Measurements from ENCODE around the gene NUCKS1.

NUCKS1 gene

GRCh38 chr1:205693421-205693991 is 56.5 kb downstream of the NUCKS1 start:
- peak; percentile 76 for DNase-seq

GRCh38 chr1:205692423-205692822 is 57.6 kb downstream of the NUCKS1 start:
- DNase-seq = no peak

- DNase-seq = no peak
These were observed 59.7 kb downstream of the NUCKS1 start for GRCh38 chr1:205690122-205690756.

DNA sequence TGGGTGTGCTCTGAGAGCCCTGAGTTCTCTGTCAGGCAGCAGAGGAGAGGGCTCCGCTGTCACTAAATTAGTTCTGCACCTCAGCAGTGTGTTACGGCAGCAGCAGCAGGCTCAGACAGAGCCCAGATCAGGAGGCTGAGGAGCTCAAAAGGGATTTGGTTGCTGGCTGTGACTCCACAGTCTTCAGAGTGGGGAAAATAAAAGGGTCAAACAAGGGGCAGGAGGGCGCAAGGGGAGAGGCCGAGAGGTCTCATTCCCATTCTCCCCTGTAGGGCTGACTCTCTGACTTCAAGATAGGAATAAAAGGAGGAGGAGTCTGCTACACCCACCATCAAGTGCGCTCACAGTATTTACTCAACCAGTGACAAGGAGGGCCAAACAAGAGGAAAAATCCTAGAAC is 60.5 kb downstream of the NUCKS1 start:
- no peak for DNase-seq

GRCh38 chr1:205688171-205689080 is 61.6 kb downstream of the NUCKS1 start:
- no peak for DNase-seq

GRCh38 chr1:205687242-205687641 is 62.7 kb downstream of the NUCKS1 start:
- no peak for DNase-seq

DNA sequence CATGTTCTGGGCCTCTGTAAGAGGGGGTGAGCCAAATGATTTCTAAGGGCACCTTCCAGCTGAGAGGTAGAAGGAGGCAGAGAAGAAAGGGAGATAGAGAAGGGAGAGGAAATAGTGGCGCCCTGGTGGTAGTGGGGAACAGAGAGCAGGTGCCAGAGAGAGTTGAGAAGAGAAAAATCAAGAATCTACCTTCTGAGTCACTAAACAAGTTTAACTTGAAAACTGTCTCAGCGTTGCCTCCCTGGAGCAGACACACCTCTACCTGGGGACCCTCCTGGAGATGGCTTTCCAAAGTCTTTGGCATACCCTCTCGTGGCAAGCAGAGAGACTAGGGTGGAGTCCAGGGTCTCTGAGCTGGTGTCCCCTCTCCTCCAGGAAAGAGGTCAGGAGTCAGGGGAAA is 68.6 kb downstream of the NUCKS1 start:
- no peak for DNase-seq

GRCh38 chr1:205680073-205680851 is 69.7 kb downstream of the NUCKS1 start, which contains the start of gene SLC45A3:
SLC45A3 (minus strand) TSS chr1:205680509; CDS start chr1:205664656, 15,853 bp downstream.
- peak; percentile 90 for DNase-seq

DNA sequence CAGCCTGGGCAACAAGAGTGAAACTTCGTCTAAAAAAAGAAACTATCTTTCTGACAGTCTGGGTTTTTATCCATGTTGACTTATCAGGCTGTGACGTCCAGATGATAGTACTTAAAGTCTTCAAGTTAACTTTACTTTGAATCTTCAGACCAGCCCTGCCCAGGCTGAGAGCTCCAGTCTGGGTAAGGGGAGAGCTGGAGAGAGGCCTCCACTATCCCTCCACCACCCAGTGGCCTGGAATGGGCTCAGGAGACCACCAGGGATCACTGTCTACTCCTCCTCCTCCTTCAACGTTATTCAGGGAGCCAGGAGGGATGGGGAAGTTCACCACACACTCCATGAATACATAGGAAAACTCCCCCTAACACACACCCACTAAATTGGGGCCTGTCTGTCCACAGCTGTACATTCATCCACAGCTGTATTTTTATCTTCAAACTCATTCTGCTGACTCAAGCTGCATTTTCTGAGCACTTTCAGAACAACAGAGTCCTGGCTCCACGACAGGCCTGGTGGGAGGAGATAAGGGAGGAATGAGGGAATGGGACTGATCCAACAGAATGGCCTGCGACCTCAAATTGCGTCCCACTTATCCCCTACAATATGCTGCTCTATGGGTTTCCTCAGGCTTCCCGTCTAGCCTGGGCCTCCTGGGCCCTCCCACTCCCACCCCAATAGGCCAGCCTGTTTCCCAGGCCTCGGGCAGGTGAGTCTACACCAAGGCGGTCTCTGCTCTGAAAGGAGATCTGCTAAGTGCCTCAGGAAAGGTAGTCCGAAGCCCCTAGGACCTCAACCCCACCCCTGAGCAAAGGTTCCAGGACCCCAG is 71.5 kb downstream of the NUCKS1 start:
- DNase-seq = no peak

DNA sequence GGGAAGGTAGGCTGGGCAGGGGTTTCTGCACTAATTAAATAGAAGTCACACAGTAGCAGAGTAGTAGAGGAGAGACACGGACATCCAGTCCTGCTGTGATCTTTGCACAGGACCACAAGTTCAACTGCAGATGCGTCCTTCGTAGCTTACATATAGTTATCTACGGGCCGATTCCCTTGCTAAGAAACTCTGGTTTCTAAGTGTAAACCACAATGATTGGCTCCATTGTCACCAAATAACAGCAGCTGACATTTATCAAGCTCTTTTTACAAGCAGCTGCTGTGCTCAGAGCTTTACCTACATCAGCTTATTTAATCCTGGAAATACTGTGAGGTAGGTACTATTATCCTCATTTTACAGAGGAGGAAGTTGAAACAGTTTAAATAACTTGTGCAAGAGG is 72.8 kb downstream of the NUCKS1 start:
- DNase-seq = no peak

DNA sequence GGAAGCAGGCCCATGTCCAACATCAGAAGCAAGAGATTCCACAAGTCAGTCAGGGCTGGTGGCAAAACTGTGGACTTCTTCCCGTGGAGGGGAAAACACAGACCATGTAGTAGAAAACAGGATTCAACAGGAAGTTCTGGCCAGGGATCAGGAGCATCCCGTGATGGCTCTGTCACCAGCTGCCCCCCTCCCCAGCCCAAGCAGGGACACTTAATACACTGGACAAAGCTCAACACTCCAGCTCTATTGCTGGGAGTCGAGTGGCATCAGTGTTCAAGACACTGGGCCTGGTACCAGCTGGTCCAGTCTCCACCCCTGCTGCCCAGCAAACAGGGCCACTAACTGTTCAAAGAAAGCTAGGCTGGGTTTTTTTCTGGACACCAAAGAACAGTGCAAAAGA is 73.4 kb downstream of the NUCKS1 start:
- DNase-seq = no peak

DNA sequence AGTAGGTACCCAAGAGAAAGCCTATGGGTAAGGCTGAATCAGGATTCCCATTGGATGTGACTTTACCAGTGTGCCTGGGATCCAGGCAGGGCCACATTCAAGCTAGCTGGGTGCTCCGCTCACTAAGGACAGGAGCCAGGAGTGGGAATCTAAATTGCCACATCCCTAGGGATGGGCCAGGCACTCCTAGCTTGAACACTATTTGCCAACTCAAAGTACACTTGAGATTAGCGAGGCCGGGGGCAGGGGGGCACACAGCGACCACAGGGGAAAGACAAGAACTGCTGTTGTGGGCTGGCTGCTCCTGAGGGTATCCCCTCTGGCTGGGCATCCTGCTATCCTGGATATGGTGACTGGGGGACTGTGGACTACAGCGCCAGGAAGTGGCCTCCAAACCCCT is 74.0 kb downstream of the NUCKS1 start:
- no peak for DNase-seq

- no peak for DNase-seq
These were observed 74.7 kb downstream of the NUCKS1 start for GRCh38 chr1:205675247-205675646.

GRCh38 chr1:205672970-205673369 is 77.0 kb downstream of the NUCKS1 start:
- no peak for DNase-seq

DNA sequence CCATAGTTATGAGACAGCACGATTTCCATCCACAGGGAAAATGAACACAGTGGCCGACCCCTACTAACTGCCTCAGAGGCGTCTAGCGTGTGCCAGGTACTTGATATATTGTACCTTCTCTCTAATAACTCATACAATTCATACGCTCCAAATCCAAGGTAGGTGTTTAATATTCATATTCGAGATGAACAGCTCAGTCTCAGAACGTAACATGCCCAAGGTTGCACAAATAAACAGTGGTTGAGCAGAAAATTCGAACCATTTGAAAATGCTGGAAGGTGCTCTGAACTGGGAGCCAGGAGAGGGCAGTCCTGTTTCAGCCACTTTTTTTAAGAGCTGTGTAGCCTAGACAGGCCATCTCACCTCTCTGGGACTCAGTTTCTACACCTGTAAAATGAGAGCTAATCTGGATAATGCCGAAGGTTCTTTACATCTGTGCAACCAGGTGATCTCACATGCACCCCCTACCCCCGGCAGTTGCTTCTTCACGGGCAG is 77.5 kb downstream of the NUCKS1 start:
- DNase-seq = no peak

DNA sequence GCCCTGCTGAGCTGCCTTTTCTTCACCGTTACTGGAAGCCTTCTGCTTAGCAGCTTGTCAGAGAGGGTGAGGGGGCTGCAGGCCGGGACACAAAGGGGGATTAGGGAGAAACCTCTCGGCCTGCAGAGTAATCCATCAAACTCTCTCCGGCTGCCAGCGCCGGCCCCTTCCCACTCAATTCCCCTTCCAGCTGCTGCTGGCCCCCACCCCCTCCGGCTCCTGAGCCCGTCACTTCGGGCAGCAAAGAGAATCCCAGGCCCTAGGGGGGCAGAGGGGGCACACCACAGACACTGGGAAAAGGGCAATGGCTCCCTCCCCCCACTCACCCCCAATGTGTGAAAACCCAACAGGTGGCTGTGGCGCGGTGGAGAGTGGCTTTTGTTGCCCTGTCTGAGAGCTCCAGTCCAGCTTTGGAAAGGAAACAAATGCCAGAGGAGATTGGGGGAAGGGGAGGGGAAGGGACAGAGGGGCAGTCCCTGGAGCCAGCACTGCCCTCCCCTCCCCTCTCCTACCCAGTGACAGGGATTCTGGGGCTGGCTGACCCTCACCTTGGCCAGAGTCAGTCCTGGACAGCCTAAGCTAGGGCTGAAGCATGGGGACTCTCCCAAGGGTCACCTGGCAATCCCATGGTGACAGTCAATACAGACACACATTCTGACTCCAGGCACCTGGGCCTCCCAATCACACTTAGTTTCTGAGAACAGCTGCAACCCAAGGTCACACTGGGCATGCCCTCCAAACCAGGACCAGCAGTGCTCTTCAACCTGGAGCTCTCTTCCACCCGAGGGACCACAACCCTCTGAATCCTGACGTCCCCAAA is 79.2 kb downstream of the NUCKS1 start:
- DNase-seq = no peak

DNA sequence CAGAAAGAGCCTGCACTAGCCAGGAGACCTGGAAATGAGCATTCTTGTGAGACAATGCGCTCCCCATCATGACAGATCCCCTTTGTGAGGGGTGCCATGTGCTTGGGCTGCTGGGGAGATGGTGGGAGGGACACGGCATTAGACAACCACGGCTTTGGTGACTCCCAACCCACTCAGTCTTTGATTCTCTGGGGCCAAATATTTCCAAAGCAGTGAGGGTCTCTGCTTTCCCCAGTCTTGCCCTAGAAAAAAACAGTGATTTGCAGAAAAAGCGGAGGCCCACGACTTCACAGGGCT is 79.9 kb downstream of the NUCKS1 start:
- DNase-seq = no peak

DNA sequence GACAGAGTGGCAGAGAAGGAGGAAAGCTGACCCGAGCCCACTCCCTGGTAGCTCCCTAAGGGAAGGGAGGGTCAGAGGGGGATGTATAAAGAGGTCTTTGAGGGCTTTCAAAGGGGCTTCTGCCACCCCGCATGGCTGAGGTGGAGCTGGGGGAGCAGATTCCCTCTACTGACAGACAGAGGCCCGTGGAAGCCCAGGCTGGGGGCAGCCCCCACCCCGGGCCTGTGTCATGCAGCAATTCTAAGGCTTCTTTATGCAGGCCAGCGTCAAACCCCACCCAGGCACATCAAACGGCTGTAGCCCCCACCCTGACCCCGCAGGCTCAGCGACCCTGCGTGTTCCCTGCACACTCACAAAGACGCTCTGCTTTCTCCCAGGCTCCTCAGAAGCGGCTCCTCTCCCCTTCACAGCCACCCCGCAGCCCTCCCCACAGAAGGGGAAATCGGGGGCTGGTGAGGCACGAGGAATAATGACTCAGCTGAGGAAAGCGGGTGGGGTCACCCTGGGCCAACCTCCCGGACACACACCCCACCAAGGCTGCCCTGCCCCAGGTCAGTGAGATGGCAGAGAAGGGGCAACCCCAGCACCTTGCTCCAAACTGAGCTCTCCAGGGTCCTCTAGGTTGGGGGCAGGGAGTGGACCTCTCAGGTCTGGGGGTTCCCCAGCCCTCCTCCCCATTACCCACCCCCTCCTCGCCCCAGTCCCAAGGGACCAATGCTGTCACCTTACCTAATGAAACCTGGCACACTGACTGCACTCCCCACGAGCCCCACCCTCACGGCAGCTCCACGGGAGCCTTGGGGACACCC is 80.4 kb downstream of the NUCKS1 start:
- no peak for DNase-seq

DNA sequence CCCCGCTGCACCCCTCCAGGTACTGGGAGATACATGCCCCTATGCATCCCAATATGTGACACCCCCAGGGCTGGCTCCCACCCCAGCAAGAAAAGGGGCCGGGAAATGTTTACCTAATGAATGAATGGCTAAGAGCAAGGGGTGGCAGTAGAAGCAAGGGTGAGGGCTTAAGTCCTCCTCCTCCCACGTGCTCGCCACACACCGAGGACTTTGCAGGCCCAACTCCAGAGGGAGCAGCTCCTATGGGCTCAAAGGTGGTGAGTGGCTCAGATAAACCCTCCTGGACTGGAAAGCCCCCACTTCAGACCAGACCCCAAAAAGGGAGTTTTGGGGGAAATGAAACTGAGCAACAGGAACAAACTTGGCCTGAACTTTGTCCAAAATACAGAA is 81.0 kb downstream of the NUCKS1 start:
- no peak for DNase-seq

DNA sequence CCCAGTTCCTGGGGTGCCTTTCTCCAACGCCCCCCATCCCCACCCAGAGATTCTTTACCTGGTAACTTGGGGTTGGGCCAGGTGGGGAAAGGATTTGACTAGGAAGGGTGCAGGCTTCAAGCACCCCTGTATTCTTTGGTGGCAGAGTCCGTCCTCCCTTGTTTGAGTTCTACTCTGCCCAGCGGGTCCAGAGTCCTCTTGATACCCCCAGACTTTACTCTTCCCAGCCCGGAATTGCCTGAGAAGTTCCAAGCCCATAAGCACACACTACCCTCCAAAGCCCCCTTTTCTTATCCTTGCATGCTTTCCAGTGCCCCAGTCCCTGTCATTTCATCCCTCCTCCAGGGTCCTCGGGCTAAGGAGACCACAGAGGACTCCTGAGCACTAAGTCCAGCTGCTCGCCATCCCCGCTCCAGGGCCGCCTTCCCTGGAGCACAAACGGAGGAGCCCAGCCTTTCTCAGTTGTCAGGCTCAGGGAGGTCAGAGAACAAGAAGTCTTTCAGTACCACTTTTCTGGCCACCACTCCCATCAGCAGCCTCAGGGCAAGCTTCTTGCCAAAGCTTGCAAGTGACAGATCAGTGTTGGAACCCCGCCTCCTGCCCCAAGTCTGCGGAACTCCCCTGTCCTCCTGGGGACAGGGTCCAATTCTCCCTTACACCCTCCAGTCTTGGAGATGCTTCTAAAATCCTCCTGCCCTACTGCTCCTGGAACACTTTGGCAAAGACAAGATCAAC is 81.9 kb downstream of the NUCKS1 start:
- no peak for DNase-seq

Measured in NCI-H69 (cell line).